H9 (cell line): ENCODE data around the gene SLC25A12. TPM values are rescaled to one million over a fixed set of nuclear protein-coding genes. Genes with fewer than 3 reads are reported as not detected.
A peak's percentile ranks its signal among the peaks of the same experiment; 100 is the strongest.

Source experiments
- DNase-seq: peaks from one replicate; pipeline ENCODE4 v3.0.0-alpha.2; 2017
- H2AFZ ChIP-seq: one replicate; pipeline ENCODE4 v1.6.1; 2013; ENCODE audit warnings: mild to moderate bottlenecking, low read length, control low read depth, moderate library complexity
- H2AK5ac ChIP-seq: 2 replicates; pipeline ENCODE4 v1.6.1; 2013; ENCODE audit warnings: low read length, control low read depth, mixed read lengths; ENCODE audit not compliant: insufficient read length
- H2BK120ac ChIP-seq: one replicate; pipeline ENCODE4 v1.6.1; 2013; ENCODE audit warnings: low read depth, mild to moderate bottlenecking, low read length, control low read depth, inconsistent platforms; ENCODE audit not compliant: poor library complexity, severe bottlenecking
- H2BK12ac ChIP-seq: 2 replicates; pipeline ENCODE4 v1.6.1; 2013; ENCODE audit warnings: low read length, control low read depth, mixed read lengths, low read depth; ENCODE audit not compliant: insufficient read length
- H2BK15ac ChIP-seq: 2 replicates; pipeline ENCODE4 v1.6.1; 2013; ENCODE audit warnings: low read depth, low read length, control low read depth
- H2BK20ac ChIP-seq: one replicate; pipeline ENCODE4 v1.6.1; 2013; ENCODE audit warnings: low read depth, mild to moderate bottlenecking, low read length, control low read depth, inconsistent platforms; ENCODE audit not compliant: poor library complexity, severe bottlenecking
- H2BK5ac ChIP-seq: 2 replicates; pipeline ENCODE4 v1.6.1; 2013; ENCODE audit warnings: low read length, control low read depth, mixed read lengths; ENCODE audit not compliant: insufficient read length
- H3K14ac ChIP-seq: 2 replicates; pipeline ENCODE4 v1.6.1; 2013; ENCODE audit warnings: low read length, control low read depth; ENCODE audit not compliant: insufficient read depth
- H3K18ac ChIP-seq: 2 replicates; pipeline ENCODE4 v1.6.1; 2013; ENCODE audit warnings: low read depth, mild to moderate bottlenecking, mixed read lengths, low read length, control low read depth; ENCODE audit not compliant: insufficient read length
- H3K23ac ChIP-seq: 2 replicates; pipeline ENCODE4 v1.6.1; 2013; ENCODE audit warnings: low read length, control low read depth, mixed read lengths, low read depth; ENCODE audit not compliant: insufficient read length
- H3K23me2 ChIP-seq: 2 replicates; pipeline ENCODE4 v1.6.1; 2013; ENCODE audit warnings: low read depth, mild to moderate bottlenecking, mixed read lengths, low read length, control low read depth; ENCODE audit not compliant: insufficient read length, poor library complexity, severe bottlenecking
- H3K27ac ChIP-seq: 2 replicates; pipeline ENCODE4 v1.5.1; 2013; ENCODE audit warnings: low read length, control low read depth, mixed read lengths, low read depth; ENCODE audit not compliant: insufficient read length
- H3K27me3 ChIP-seq: 2 replicates; pipeline ENCODE4 v1.6.1; 2013; ENCODE audit warnings: low read length, control low read depth, inconsistent platforms; ENCODE audit not compliant: insufficient read depth
- H3K4ac ChIP-seq: 2 replicates; pipeline ENCODE4 v1.6.1; 2013; ENCODE audit warnings: low read depth, mild to moderate bottlenecking, control low read depth, inconsistent platforms, low read length, moderate library complexity
- H3K4me1 ChIP-seq: 2 replicates; pipeline ENCODE4 v1.6.1; 2013; ENCODE audit warnings: low read length, control low read depth, inconsistent platforms; ENCODE audit not compliant: insufficient read depth
- H3K4me2 ChIP-seq: 2 replicates; pipeline ENCODE4 v1.6.1; 2013; ENCODE audit warnings: low read length, control low read depth, mixed read lengths; ENCODE audit not compliant: insufficient read length, insufficient read depth
- H3K56ac ChIP-seq: 2 replicates; pipeline ENCODE4 v1.6.1; 2013; ENCODE audit warnings: low read depth, mild to moderate bottlenecking, mixed read lengths, low read length, control low read depth; ENCODE audit not compliant: insufficient read length
- H3K79me1 ChIP-seq: 2 replicates; pipeline ENCODE4 v1.6.1; 2013; ENCODE audit warnings: low read depth, mild to moderate bottlenecking, moderate library complexity, low read length, control low read depth, inconsistent platforms; ENCODE audit not compliant: insufficient read depth, poor library complexity, severe bottlenecking
- H3K79me2 ChIP-seq: 2 replicates; pipeline ENCODE4 v1.6.1; 2013; ENCODE audit warnings: low read length, control low read depth, inconsistent platforms; ENCODE audit not compliant: insufficient read depth
- H3K9ac ChIP-seq: 2 replicates; pipeline ENCODE4 v1.6.1; 2013; ENCODE audit warnings: low read length, control low read depth, mixed read lengths; ENCODE audit not compliant: insufficient read length; ENCODE audit errors: extremely low read depth
- H3K9me3 ChIP-seq: one replicate; pipeline ENCODE4 v1.6.1; 2013; ENCODE audit warnings: low read depth, low read length, inconsistent platforms; ENCODE audit not compliant: control insufficient read depth
- H3T11ph ChIP-seq: one replicate; pipeline ENCODE4 v1.6.1; 2013; ENCODE audit warnings: mild to moderate bottlenecking, low read length, control low read depth, inconsistent platforms
- H4K20me1 ChIP-seq: one replicate; pipeline ENCODE4 v1.6.1; 2013; ENCODE audit not compliant: control insufficient read depth, insufficient read length, insufficient read depth
- H4K5ac ChIP-seq: 2 replicates; pipeline ENCODE4 v1.6.1; 2013; ENCODE audit warnings: low read depth, mild to moderate bottlenecking, mixed read lengths, low read length, control low read depth; ENCODE audit not compliant: insufficient read length
- H4K8ac ChIP-seq: replicated peaks from 2 replicates; pipeline ENCODE4 v1.6.1; 2013; ENCODE audit warnings: low read length, control low read depth, mixed read lengths, low read depth; ENCODE audit not compliant: insufficient read length
- H4K91ac ChIP-seq: 2 replicates; pipeline ENCODE4 v1.6.1; 2013; ENCODE audit warnings: low read depth, mild to moderate bottlenecking, moderate library complexity, mixed read lengths, low read length, control low read depth; ENCODE audit not compliant: insufficient read length
- H3K27ac Mint-ChIP-seq, 3 experiments: 2 replicates in 2 of 3; 3 replicates in 1 of 3; pipeline ENCODE4 v1.8.0; 2020 to 2021; ENCODE audit warnings: mixed read lengths in 3 of 3, mild to moderate bottlenecking in 1 of 3, moderate library complexity in 1 of 3
- H3K27me3 Mint-ChIP-seq: 2 replicates; pipeline ENCODE4 v1.8.0; 2021; ENCODE audit warnings: low read depth, mild to moderate bottlenecking, moderate library complexity, mixed read lengths
- H3K36me3 Mint-ChIP-seq, 3 experiments: 2 replicates in 2 of 3; 3 replicates in 1 of 3; pipeline ENCODE4 v1.8.0; 2020 to 2021; ENCODE audit warnings: low read depth in 3 of 3, mixed read lengths in 3 of 3; ENCODE audit not compliant: insufficient read depth in 1 of 3
- H3K4me1 Mint-ChIP-seq, 2 experiments: 2 replicates each; pipeline ENCODE4 v1.8.0; 2020; ENCODE audit warnings: mixed read lengths in 2 of 2
- H3K4me3 Mint-ChIP-seq, 2 experiments: 2 replicates in 1 of 2; 3 replicates in 1 of 2; pipeline ENCODE4 v1.8.0; 2020 to 2021; ENCODE audit warnings: mild to moderate bottlenecking in 2 of 2, mixed read lengths in 2 of 2, moderate library complexity in 1 of 2
- H3K9me3 Mint-ChIP-seq, 2 experiments: 2 replicates in 1 of 2; 3 replicates in 1 of 2; pipeline ENCODE4 v1.8.0; 2020; ENCODE audit warnings: mild to moderate bottlenecking in 2 of 2, mixed read lengths in 2 of 2, moderate library complexity in 1 of 2
- CTCF ChIP-seq: fragments of 200-600 bp; sonication (generic); conservative IDR thresholded peaks from 3 replicates; pipeline ENCODE4 v1.8.0; 2021; ENCODE audit warnings: antibody characterized with exemption, mild to moderate bottlenecking
- WGBS: extraction: QIAGEN DNeasy Blood & Tissue Kit; methylation state at CpG from one replicate; pipeline ENCODE4 v1.1.7; 2013; ENCODE audit warnings: missing lambda C conversion rate, low lambda C conversion rate, mixed read lengths; ENCODE audit not compliant: insufficient read length; ENCODE audit errors: extremely low coverage; 5-methylcytosine and 5-hydroxymethylcytosine counted together
- total RNA-seq: library from RNA; stranded (reverse); gene quantifications from 2 replicates; pipeline ENCODE4 v1.2.1, GENCODE V29; 2021

SLC25A12 gene
- total RNA-seq, 1 experiment from 2014 or later, result 10.1 TPM

GRCh38 chr2:171922230-171923022 lies 28.4 kb upstream of the SLC25A12 start, which contains the start of gene HAT1:
HAT1 (plus strand) TSS chr2:171922461; CDS start chr2:171922501, 40 bp downstream.
- DNase-seq, result peak; percentile 97
- H3K9ac ChIP-seq, result peak within 1 kb of the TSS; percentile 88
- peaks cover 3% of the 10 kb centered on the region for H3K79me1 ChIP-seq
- H3K4me1 ChIP-seq, result no peaks in the 10 kb centered on the region; the same call in 1 of the 2 replicates
- no peak within 1 kb of the TSS for H2BK20ac ChIP-seq
- no peak within 1 kb of the TSS for H3K4ac ChIP-seq
- no peaks in the 10 kb centered on the region for H4K20me1 ChIP-seq
- H4K91ac ChIP-seq, result no peak within 1 kb of the TSS
- no peaks in the 10 kb centered on the region for H3K9me3 ChIP-seq
- H2BK120ac ChIP-seq, result no peak within 1 kb of the TSS
- peaks cover 3% of the 10 kb centered on the region; the same call in 1 of the 2 replicates for H3K79me2 ChIP-seq
- Mint-ChIP-seq H3K36me3 (peaks cover 5 to 26% (median 21%) of the 10 kb centered on the region in 3 experiments; a peak in 6 of 7 replicates), H3K4me3 (peak within 1 kb of the TSS; percentile 83 to 91), H3K27ac (peak within 1 kb of the TSS; percentile 92 to 99 (median 97)), H3K27me3 (no peaks in the 10 kb centered on the region), H3K4me1 (peaks cover 14 to 17% of the 10 kb centered on the region in 2 experiments), H3K9me3 (no peaks in the 10 kb centered on the region; a peak in 2 of 5 replicates)
- no peak within 1 kb of the TSS for H3K56ac ChIP-seq
- no peak within 1 kb of the TSS for H3T11ph ChIP-seq
- H3K27me3 ChIP-seq, result no peaks in the 10 kb centered on the region
- peaks cover 4% of the 10 kb centered on the region for H3K23me2 ChIP-seq
- H4K5ac ChIP-seq, result peak within 1 kb of the TSS; percentile 3
- peak within 1 kb of the TSS; percentile 89; the same call in 1 of the 2 replicates for H3K14ac ChIP-seq
- peak within 1 kb of the TSS; percentile 80 for H3K18ac ChIP-seq
- H2BK12ac ChIP-seq, result no peak within 1 kb of the TSS
- H3K23ac ChIP-seq, result no peak within 1 kb of the TSS
- H2BK5ac ChIP-seq, result no peak within 1 kb of the TSS
- no peak for TF ChIP-seq CTCF
- peak within 1 kb of the TSS; percentile 63 for H2AFZ ChIP-seq
- H4K8ac ChIP-seq, result no peak within 1 kb of the TSS
- no peak within 1 kb of the TSS for H2AK5ac ChIP-seq
- WGBS, result no CpG with 5 or more reads among the region's 61 CpGs
- peak within 1 kb of the TSS; percentile 39 for H3K27ac ChIP-seq
- H2BK15ac ChIP-seq, result no peak within 1 kb of the TSS
- peak within 1 kb of the TSS; percentile 86 for H3K4me2 ChIP-seq
